GM23248 (cell line): ENCODE measurements around the gene LSMEM2.
"Not testable (repeated sequence)": the region's sequence is repeated elsewhere in the genome, so short reads cannot be mapped to it uniquely, and the experiment has no call there.

Experiments used
- EZH2 ChIP-seq: fragments of 200-600 bp; sonication (generic); IDR thresholded peaks from 2 replicates; pipeline ENCODE4 v1.6.1; 2018; ENCODE audit warnings: antibody characterized with exemption, mild to moderate bottlenecking; ENCODE audit not compliant: insufficient read depth, poor library complexity, severe bottlenecking
- EZH2phosphoT487 ChIP-seq: fragments of 200-600 bp; sonication (generic); IDR thresholded peaks from 2 replicates; pipeline ENCODE4 v1.6.1; 2018; ENCODE audit warnings: antibody characterized with exemption, moderate library complexity, mild to moderate bottlenecking, low read depth; ENCODE audit not compliant: insufficient read depth

DNA sequence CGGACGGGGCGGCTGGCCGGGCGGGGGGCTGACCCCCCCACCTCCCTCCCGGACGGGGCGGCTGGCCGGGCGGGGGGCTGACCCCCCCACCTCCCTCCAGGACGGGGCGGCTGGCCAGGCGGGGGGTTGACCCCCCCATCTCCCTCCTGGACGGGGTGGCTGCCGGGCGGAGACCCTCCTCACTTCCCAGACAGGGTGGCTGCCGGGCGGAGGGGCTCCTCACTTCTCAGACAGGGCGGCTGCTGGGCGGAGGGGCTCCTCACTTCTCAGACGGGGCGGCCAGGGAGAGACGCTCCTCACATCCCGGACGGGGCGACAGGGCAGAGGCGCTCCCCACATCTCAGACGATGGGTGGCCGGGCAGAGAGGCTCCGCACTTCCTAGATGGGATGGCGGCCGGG, 33.2 kb downstream of the LSMEM2 start:
- not testable (repeated sequence) for TF ChIP-seq EZH2, EZH2phosphoT487
